Measurements from ENCODE around the gene MORC2.

MORC2 gene

GRCh38 chr22:30949934-30950660 is 18.5 kb downstream of the MORC2 start:
- no peak for DNase-seq (ENCODE audit: low spot score)

DNA sequence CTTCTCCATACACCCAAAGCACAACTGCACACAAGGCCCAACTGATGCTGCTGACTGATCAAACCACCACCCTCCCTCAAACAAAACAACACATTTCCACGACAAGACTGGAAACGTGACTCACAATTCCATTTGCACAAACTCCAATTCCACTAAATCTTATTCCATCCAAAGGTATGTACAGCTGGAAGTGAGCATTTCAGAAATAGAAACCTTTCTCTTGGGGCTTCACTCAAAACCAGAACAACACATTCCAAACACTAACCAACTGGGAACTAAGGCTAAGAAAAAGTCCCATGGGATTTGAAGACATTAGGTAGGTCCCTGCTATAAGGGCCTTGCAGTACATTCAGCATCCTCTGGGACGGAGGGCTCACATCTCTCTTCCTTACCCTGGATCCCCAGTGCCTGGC is 19.6 kb downstream of the MORC2 start:
- DNase-seq (ENCODE audit: low spot score): no peak

DNA sequence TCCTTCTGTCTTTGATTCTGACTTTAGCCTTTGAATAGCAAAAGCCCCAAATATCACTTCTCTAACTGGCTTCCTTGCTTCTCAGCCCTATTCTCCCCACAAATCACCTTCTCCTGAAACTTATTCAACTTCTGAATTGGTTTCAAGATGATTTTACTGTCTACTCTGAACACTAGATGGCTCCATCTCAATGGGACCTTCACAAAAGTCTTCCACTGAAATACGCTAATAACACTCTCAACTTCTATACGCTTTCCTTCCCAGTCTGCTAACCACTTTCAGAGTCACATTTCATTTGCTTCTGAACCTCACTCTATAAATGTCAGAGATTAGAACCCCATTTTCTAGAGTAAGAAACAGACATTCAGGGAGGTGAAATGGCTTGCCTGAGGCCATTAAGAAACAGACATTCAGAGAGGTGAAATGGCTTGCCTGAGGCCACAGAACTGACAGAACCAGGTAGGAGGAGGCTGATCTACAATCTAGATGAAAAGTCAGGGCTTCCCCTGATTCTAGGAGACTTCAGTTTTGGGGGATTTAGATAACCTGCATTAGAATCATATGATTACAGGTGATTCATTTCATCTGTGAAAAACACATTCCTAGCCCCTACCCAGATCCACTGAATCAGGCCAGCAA is 20.6 kb downstream of the MORC2 start:
- peak; percentile 52 for DNase-seq (ENCODE audit: low spot score)

DNA sequence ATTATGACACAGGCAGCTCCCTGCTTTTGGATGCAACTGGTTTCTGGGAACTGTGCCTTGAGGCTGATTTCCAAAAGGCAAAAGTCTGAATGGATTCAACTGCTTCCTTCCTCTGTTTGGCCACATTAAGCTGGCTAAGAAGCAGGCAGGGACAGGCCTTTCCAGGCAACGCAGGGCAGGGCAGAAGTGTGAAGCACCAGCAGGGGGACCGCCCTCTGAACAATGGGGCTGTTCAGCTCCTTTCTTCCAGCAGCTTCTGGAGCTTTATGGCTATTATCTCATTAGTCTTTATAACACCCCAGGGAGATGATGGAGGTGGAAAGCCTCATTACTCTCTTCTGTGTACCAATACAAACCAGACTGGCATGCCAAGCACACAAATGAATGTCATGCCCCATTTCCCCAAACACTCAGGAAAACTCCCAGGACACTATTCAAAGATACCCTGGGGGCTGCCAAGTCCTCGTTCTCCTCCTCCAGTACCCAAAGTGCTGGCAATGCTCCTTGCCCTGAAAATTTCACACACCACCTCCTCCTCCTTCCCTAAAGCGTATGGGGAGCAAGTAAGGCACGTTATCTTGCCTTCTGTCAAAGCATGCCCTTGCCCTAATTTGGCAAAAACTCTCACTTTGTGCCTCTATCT is 21.3 kb downstream of the MORC2 start:
- no peak for DNase-seq (ENCODE audit: low spot score)

DNA sequence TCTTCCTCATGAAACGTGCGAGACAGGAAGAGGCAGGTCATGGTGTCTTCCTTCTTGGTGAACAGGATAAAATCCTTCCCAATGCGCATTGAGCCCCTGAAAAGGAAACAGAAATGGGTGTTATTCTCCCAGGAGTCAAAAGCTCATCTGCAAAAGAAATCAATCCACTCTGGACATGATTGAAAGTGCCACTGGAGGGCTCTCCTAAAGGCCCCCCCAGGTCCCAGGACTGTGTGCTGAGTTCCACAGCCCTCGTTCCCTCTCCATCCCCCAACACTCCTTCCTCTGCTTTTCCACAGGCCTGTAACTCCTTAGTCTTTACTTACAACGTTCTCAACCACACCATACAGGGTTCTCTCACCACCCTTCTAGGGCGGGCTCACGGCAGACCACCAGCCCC is 22.2 kb downstream of the MORC2 start:
- no peak for DNase-seq (ENCODE audit: low spot score)

DNA sequence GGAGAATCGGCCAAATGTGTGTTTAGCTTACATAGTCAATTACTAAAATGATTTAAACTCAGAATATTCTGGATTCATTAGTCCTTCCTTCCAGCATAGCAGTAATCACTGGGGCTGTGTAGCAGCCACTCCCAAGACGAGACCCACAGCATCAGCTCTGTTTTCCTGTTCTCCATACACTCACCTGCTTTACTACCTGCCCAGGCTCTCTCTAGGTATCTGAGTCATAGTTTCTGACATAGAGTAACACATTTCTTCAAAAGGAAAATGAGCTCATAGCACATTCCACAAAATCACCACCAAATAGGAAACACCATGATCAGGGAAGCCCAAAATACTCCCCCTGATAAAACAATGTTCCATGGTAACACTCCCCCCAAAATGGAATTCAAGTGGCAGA is 22.9 kb downstream of the MORC2 start:
- no peak for DNase-seq (ENCODE audit: low spot score)

GRCh38 chr22:30944986-30945385 is 23.6 kb downstream of the MORC2 start:
- no peak for DNase-seq (ENCODE audit: low spot score)

- DNase-seq (ENCODE audit: low spot score): no peak
These were observed 25.2 kb downstream of the MORC2 start for GRCh38 chr22:30943368-30943767.

DNA sequence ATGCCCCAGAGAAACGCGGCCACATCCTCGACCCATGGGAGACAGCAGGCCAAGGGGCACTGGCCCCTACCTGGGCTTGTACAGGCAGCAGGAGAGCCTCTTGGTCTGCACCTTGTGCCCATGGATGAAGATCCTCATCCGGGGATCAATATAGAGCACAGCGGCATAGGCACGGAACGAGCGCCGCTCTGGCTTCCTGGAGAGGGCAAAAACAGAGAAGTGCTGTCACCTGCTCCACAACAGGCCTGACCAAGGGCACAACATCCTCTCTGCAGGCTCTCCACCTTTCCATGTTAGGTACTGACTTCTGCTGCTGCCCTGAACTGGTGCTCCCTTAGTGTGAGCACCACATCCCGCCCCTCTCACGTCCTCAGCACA is 27.2 kb downstream of the MORC2 start:
- no peak for DNase-seq (ENCODE audit: low spot score)

- DNase-seq (ENCODE audit: low spot score): no peak
These were observed 27.8 kb downstream of the MORC2 start for GRCh38 chr22:30940685-30941362.

DNA sequence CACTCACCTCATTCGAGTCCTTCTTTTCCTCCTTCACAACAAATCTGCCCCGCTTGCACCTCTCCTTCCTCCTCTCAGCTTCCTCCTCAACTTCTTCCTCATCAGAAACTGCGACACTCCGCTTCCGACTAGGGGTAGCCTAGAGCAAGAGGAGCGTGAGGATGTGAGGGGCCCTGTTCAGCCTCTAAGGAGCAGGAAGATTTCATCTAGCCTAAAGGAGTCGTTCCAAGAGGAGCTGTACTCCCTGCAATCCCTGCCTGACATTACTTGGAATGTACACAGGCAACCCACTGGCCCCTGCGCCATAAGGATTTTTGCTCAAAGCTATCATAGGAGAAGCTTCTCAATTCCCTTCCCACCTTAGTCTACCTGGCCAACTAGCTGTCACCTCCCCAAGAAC is 34.5 kb downstream of the MORC2 start:
- no peak for DNase-seq (ENCODE audit: low spot score)

DNA sequence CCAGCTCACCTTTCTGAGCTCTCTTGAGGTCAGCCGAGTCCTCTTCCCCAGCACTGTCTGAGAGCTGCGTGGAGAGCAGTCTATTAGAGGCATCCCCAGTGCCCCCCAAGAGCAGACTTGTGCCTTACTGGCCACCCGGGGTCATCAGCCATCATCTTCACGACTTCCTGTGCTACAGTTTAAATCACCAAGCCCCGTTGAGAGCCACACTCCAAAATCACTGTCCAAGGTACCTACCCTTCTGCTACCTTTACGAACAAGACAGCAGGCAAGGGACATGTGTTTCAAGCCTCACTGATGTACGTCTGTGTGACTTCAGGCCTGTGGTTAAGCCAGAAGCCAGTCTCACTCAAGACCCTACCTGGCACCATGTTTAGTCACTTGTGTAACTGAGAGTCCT is 35.1 kb downstream of the MORC2 start:
- no peak for DNase-seq (ENCODE audit: low spot score)

- no peak for DNase-seq (ENCODE audit: low spot score)
These were observed 35.9 kb downstream of the MORC2 start for GRCh38 chr22:30932661-30933060.

DNA sequence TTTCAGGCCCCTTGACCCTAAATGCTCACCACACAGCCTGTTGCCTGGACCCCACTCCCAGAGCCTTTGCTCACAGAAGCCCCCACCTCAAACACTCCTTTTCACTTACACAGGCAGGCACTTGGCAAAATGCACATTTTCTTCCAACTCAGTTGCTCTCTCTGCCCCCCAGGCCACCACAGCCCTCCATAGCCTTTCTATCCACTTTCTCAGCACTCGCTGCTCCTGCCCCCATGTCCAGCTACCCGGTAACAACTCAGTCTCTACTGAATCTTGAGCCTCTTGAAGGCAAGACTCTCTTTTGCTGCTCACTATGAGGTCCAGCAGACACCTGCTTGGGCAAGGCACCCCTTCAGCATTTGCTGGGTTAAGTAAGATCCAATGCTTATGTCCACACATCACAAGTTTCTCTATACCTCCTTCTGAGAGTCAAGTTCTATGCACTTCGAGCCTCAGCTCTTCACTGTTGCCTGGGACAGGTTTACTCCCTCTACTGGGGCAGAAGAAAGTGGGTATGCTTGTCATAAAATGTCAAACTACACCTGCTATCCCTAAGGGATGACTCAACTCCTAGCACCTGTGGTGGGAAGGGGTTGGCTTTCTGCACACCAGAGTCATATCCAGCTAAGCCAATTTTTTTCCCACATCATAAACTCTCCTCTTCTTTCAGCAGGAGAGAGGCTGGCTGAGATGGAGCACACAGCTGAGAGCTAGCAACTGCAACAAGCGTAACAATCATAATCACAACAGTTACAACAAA is 36.9 kb downstream of the MORC2 start:
- no peak for DNase-seq (ENCODE audit: low spot score)

GRCh38 chr22:30930228-30930627 is 38.3 kb downstream of the MORC2 start:
- no peak for DNase-seq (ENCODE audit: low spot score)

GRCh38 chr22:30928401-30928800 is 40.2 kb downstream of the MORC2 start:
- DNase-seq (ENCODE audit: low spot score): no peak

- DNase-seq (ENCODE audit: low spot score): no peak
These were observed 40.8 kb downstream of the MORC2 start for GRCh38 chr22:30927806-30928205.

DNA sequence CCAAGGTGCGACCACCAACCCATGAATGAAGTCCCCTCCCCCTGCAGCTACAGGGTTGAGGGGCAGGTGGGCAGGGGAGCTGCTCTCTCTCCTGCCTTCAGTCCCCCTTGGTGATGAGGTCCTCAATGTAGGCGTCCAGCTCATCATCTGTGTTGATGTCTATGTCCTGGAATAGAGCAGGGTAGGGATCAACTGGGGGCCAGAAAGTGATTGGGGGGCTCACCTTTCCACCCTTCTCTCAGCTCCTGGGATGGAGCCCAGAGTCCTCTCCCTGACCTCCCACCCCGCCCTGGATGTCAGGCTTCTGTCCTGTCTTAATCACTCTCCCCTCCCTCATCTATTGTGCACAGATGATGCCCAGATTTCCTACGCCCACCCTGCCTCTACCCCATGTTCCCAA is 41.9 kb downstream of the MORC2 start:
- DNase-seq (ENCODE audit: low spot score): no peak

DNA sequence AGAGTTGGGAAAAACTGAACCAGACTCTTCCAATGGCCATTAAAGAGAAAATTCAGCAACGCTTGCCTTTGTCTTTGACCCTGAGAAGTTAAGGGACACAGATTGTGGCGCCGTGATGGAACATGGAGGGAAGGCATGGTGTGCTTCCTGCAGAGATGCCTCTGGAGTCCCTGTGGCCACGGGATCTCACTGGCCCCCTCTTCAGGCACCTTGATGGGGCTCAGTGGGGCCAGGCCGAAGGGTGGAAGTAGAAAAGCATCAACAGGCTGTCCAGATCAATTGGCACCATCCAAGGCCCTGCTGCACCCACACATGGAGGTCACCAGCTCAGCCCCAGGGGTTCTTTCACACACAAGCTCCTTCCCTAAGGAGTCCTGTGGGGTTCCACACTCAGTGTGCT is 42.9 kb downstream of the MORC2 start:
- no peak for DNase-seq (ENCODE audit: low spot score)

DNA sequence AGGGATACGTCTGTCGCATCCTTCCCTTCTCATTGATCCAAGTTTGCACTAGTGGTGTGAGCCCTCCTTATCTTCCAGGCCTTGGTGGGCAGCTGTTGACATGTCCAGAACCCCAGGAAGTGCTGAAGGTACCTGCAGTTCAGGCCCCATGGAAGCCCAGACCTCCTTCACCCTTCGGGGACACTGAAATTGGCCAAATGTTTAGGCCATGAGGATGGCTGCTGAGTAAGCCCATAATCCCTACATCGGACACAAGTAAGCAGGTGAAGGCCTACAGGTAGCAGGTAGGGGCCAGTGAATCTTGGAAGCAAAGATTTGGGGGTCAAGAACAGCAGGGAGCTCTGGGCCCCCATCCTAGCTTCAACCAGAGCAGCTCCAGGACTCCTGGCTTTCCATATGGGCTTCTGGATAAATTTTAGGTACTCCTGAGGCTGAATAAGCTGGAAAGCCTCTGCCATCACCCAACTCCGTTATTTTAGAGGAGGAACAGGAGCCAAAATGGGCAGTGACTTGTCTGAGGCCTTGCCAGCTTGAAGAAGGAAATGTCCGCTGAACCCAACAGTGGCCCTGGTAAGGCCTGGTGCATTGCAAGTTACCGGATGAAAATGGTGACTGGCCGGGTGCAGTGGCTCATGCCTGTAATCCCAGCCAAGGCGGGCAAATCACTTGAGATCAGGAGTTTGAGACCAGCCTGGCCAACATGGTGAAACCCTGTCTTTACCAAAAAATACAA is 45.2 kb downstream of the MORC2 start:
- no peak for DNase-seq (ENCODE audit: low spot score)

GRCh38 chr22:30922151-30922611 is 46.4 kb downstream of the MORC2 start:
- peak; percentile 65 for DNase-seq (ENCODE audit: low spot score)
